Loucy (cell line): ENCODE results near the gene AKAP1.

Experiments used
- H2AFZ ChIP-seq: fragments of 200-600 bp; sonication (generic); 2 replicates; pipeline ENCODE4 v1.6.0; 2016; ENCODE audit warnings: antibody characterized with exemption, mild to moderate bottlenecking, low read length, moderate library complexity
- H3F3A ChIP-seq: fragments of 200-600 bp; 2 replicates; pipeline ENCODE4 v1.6.0; 2016; ENCODE audit warnings: antibody characterized with exemption, low read depth, mild to moderate bottlenecking
- H3K27me3 ChIP-seq: fragments of 200-600 bp; sonication (generic); 2 replicates; pipeline ENCODE4 v1.6.1; 2014; ENCODE audit warnings: low read length, mild to moderate bottlenecking; ENCODE audit not compliant: insufficient read depth, poor library complexity, severe bottlenecking
- H3K36me3 ChIP-seq: fragments of 200-600 bp; sonication (generic); 2 replicates; pipeline ENCODE4 v1.6.1; 2016; ENCODE audit warnings: low read length; ENCODE audit not compliant: insufficient read depth
- H3K4me1 ChIP-seq: fragments of 200-600 bp; sonication (generic); 2 replicates; pipeline ENCODE4 v1.5.1; 2014; ENCODE audit warnings: low read length, mild to moderate bottlenecking; ENCODE audit not compliant: insufficient read depth, poor library complexity, severe bottlenecking
- H3K4me2 ChIP-seq: fragments of 200-600 bp; sonication (generic); 2 replicates; pipeline ENCODE4 v1.6.0; 2014; ENCODE audit warnings: antibody characterized with exemption, low read length, low read depth, mild to moderate bottlenecking; ENCODE audit not compliant: poor library complexity, severe bottlenecking
- H3K4me3 ChIP-seq: fragments of 200-600 bp; sonication (generic); 2 replicates; pipeline ENCODE4 v1.5.1; 2014; ENCODE audit warnings: low read length, mild to moderate bottlenecking, mixed read lengths; ENCODE audit not compliant: poor library complexity, severe bottlenecking
- H3K79me2 ChIP-seq: fragments of 200-600 bp; sonication (generic); 2 replicates; pipeline ENCODE4 v1.6.1; 2014; ENCODE audit warnings: low read length; ENCODE audit not compliant: insufficient read depth
- H3K9ac ChIP-seq: fragments of 200-600 bp; sonication (generic); 2 replicates; pipeline ENCODE4 v1.6.0; 2014; ENCODE audit warnings: mild to moderate bottlenecking, low read depth, low read length, moderate library complexity; ENCODE audit not compliant: poor library complexity, severe bottlenecking
- H3K9me2 ChIP-seq: fragments of 200-600 bp; sonication (generic); replicated peaks from 2 replicates; pipeline ENCODE4 v1.6.1; 2016; ENCODE audit warnings: low read depth, low read length, mixed read lengths
- H3K9me3 ChIP-seq: fragments of 200-600 bp; sonication (generic); 2 replicates; pipeline ENCODE4 v1.6.1; 2014; ENCODE audit warnings: mild to moderate bottlenecking, antibody characterized with exemption, low read length, low read depth; ENCODE audit not compliant: insufficient read depth
- H4K20me1 ChIP-seq: fragments of 200-600 bp; sonication (generic); 2 replicates; pipeline ENCODE4 v1.6.0; 2014; ENCODE audit warnings: antibody characterized with exemption, low read length, mild to moderate bottlenecking; ENCODE audit not compliant: insufficient read depth, poor library complexity, severe bottlenecking
- EZH2phosphoT487 ChIP-seq: fragments of 200-600 bp; IDR thresholded peaks from 2 replicates; pipeline ENCODE4 v1.6.1; 2018; ENCODE audit warnings: antibody characterized with exemption, mild to moderate bottlenecking, moderate library complexity, borderline replicate concordance
- TF ChIP-seq, protein P1 (sequence below): fragments of 200-600 bp; sonication (generic); conservative IDR thresholded peaks from 2 replicates; pipeline ENCODE4 v1.5.1; 2014; ENCODE audit warnings: mild to moderate bottlenecking, antibody characterized with exemption, low read length

Gene AKAP1

GRCh38 chr17:57121308-57122042 is 36.4 kb downstream of the AKAP1 start:
- H3K79me2 ChIP-seq: no peaks in the 10 kb centered on the region
- peaks cover 73% of the 10 kb centered on the region; the same call in 1 of the 2 replicates for H3K36me3 ChIP-seq
- no peaks in the 10 kb centered on the region for H3K4me1 ChIP-seq
- no peak overlapping the region for H3K4me2 ChIP-seq
- no peaks in the 10 kb centered on the region for H4K20me1 ChIP-seq
- H3K4me3 ChIP-seq: no peak overlapping the region
- no peak for TF ChIP-seq EZH2phosphoT487
- TF ChIP-seq, protein P1, sequence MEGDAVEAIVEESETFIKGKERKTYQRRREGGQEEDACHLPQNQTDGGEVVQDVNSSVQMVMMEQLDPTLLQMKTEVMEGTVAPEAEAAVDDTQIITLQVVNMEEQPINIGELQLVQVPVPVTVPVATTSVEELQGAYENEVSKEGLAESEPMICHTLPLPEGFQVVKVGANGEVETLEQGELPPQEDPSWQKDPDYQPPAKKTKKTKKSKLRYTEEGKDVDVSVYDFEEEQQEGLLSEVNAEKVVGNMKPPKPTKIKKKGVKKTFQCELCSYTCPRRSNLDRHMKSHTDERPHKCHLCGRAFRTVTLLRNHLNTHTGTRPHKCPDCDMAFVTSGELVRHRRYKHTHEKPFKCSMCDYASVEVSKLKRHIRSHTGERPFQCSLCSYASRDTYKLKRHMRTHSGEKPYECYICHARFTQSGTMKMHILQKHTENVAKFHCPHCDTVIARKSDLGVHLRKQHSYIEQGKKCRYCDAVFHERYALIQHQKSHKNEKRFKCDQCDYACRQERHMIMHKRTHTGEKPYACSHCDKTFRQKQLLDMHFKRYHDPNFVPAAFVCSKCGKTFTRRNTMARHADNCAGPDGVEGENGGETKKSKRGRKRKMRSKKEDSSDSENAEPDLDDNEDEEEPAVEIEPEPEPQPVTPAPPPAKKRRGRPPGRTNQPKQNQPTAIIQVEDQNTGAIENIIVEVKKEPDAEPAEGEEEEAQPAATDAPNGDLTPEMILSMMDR: peak; percentile 64
- H3K9me2 ChIP-seq: no peaks in the 10 kb centered on the region
- H3K27me3 ChIP-seq: no peaks in the 10 kb centered on the region
- H3K9me3 ChIP-seq: no peaks in the 10 kb centered on the region
- no peaks in the 10 kb centered on the region for H3F3A ChIP-seq
- no peak overlapping the region for H2AFZ ChIP-seq
- no peak overlapping the region for H3K9ac ChIP-seq

DNA sequence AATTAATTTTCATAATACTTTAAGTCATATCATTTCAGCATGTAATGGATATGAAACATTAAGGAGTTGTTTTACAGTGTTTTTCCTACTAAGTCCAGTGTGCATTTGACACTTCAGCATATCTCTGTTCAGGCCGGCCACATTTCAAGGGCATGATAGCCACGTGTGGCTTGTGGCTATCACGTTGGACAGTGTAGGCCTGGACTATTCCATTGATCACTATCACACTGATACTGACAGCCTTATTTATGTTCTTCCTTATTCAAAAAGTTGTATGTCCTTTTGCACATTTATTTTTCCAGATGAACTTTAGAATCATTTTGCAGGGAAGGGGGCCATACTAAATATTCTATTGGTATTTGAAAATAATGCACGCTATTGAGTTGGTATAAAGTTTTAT is 39.0 kb downstream of the AKAP1 start:
- Histone ChIP-seq H3K9ac (no peak overlapping the region), H4K20me1 (no peaks in the 10 kb centered on the region), H3K9me3 (no peaks in the 10 kb centered on the region), H3K4me1 (no peaks in the 10 kb centered on the region), H2AFZ (no peak overlapping the region), H3K9me2 (no peaks in the 10 kb centered on the region), H3K4me3 (no peak overlapping the region), H3K27me3 (no peaks in the 10 kb centered on the region), H3F3A (no peaks in the 10 kb centered on the region), H3K79me2 (no peaks in the 10 kb centered on the region), H3K4me2 (no peak overlapping the region), H3K36me3 (peaks cover 48% of the 10 kb centered on the region; the same call in 1 of the 2 replicates)
- no peak for TF ChIP-seq EZH2phosphoT487
- TF ChIP-seq, protein P1: no peak

DNA sequence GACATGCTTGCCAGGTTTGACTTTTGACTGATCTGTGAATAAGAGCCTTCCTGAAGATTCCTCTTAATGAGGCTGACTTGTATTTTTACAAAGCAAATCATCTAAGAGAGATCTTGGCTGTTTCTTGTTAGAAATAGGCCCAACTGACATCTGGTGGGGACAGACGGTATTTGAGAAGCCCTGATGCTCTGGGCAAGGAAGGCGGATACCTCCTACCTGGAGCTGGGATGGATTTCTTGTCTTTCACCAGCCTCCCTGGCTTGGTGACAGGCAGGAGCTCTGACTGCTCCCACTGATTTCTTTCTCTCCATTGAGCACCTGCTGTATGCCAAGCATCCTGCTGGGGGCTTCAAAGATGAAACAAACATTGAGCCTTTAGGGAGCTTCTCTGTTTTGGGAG is 40.4 kb downstream of the AKAP1 start:
- Histone ChIP-seq H3F3A (no peaks in the 10 kb centered on the region), H3K36me3 (peaks cover 38% of the 10 kb centered on the region; the same call in 1 of the 2 replicates)
- no peak for TF ChIP-seq EZH2phosphoT487
- TF ChIP-seq, protein P1: no peak

More for the DNA sequence above, 40.4 kb downstream of the AKAP1 start:
- Histone ChIP-seq H3K9me3 (no peaks in the 10 kb centered on the region), H3K4me3 (no peak overlapping the region), H3K79me2 (no peaks in the 10 kb centered on the region), H3K9ac (no peak overlapping the region), H3K4me1 (no peaks in the 10 kb centered on the region), H4K20me1 (no peaks in the 10 kb centered on the region), H3K27me3 (no peaks in the 10 kb centered on the region), H3K9me2 (no peaks in the 10 kb centered on the region), H2AFZ (no peak overlapping the region), H3K4me2 (no peak overlapping the region)
